GM19240 (cell line): ENCODE measurements around the gene GNG8.

Source experiments
- DNase-seq: peaks from one replicate; pipeline ENCODE4 v3.0.0; 2011; ENCODE audit warnings: low spot score; ENCODE audit not compliant: insufficient read length

Gene GNG8

DNA sequence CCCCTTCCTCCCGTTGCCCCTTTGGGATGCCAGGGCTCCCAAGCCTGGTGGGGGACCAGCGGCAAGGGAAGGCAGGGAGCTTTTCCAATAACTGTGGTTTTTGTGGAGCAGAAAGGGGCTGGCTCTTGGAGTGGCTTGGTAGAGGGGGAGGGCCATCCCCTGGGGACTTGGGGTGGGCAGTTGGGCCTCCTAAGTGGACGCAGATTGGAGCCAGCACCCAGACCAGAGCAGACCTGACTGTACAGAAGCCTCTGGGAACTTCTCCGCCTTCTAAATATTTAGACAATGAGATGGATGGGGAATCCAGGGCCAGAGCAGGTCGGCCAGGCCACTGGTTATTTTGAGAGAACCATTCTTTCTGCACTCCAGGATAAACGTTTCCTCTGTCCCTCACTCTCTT lies 15.3 kb downstream of the GNG8 start:
- DNase-seq, result no peak

DNA sequence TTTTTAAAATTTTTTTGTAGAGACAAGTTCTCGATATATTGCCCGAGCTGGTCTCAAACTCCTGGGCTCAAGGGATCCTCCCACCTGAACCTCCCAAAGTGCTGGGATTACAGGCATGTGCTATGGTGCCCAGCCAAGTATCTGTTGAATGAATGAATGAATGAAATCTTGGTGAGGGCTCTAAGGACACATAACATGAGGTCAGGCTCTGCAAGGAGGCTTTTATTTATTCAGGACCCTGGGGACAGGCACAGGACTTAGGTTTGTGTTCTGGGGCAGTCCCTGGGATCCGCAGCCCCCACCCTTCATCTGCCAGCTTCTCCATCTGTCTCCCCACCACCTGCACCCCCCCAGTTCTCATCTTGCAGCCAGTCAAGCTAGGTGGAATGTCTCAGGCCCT lies 15.7 kb downstream of the GNG8 start:
- no peak for DNase-seq

DNA sequence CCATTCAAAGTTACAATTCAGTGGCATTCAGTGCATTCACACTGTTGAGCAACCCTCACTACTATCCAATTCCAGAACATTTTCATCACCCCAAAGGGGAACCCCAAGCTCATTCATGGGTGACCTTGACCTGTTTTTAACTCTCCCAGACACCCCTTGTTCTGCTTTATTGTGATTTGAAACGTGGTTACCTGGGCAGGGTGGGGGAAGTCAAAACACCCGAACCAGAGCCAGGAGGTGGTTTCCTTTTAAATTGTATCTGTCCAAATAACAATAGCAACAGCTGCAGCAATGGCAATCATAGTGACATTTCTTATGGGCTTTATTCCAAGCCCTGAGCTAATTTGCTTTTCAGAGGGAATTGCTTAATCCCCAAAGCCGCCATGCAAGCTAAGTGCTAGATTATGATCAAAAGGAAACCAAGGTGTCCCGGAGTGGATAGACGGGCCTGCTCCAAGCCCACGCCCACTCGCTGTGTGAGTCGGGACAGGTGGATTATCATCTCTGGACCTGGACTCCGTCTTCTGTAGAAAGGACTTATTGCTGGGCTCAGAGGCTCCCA lies 17.3 kb downstream of the GNG8 start:
- no peak for DNase-seq

GRCh38 chr19:46617601-46618000 lies 18.4 kb downstream of the GNG8 start:
- DNase-seq, result no peak

- DNase-seq, result no peak
Observed at GRCh38 chr19:46616631-46617322, 19.2 kb downstream of the GNG8 start.

DNA sequence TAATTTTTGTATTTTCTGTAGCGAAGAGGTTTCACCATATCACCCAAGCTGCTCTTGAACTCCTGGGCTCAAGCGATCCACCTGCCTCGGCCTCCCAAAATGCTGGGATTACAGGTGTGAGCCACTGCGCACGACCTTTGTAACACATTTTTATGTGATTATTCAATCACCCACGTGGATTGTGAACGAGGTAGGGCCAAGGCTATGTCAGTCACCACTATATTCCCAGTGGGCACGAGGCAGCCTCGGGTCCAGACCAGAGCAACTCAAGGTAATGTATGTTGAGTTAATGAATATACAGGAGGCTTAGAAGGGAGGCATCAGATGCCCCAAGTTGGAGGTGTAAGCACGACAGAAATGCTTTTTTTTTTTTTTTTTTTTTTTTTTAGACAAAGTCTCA lies 20.0 kb downstream of the GNG8 start:
- DNase-seq, result no peak

DNA sequence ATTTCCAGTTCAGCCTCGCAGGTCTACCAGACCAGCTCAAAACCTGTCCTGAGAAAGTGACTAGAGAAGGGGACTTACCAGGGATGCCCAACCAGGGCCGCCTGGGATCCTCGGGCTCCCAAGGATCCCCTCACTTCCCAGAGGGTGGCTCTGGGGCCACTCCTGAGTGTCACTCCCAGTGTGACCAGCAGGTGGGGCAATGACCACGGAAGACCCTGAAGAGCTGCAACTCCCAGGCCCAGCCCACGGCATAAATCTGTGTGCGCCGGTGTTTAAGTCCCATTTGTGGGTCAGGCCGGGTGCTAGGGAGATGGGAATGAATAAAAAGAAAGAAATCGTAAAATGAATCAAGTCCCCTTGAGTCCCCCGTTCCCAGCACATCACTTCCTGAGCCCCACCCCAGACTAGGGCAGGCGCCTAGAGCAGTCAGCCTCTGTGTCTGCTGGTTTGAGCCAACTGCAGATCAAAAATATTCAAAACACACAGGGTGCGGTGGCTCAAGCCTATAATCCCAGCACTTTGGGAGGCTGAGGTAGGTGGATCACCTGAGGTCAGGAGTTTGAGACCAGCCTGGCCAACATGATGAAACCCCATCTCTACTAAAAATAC lies 21.8 kb downstream of the GNG8 start:
- peak; percentile 64 for DNase-seq

DNA sequence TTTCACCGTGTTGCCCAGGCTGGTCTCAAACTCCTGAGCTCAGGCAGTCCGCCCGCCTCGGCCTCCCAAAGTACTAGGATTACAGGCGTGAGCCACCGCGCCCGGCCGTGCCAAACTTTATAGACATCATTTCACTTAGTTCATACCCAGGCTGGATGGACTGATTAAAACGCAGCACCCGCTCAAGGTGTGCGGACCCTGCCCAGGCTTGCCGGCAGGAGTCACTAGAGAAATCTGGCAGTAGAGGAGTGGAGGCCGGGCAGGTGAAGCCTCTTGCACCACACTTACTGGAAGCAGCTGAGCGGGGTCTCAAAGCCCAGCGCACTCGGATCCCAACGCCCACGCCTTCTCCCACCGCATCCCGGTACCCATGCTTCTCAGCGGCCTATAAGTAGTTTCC lies 22.5 kb downstream of the GNG8 start:
- no peak for DNase-seq

DNA sequence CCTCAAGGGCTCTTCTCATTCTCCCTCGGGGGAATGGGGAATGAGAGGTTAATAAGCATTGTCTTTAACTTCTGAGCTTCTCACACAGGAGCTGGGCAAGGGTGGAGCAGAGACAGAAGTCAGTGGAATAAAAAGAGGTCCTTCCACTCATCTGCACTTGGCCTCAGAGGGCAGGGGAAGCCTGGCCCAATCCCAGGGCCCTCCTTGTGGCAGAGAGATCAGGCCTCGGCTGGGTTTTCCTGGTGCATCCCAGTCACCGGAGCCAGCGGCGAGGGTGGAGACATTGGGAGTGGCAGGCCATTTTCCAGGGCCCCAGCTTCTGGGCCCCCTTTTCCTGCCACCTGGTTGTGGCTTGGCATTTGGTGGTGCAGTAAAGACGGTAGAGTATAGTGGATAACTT lies 24.2 kb downstream of the GNG8 start:
- DNase-seq, result no peak

DNA sequence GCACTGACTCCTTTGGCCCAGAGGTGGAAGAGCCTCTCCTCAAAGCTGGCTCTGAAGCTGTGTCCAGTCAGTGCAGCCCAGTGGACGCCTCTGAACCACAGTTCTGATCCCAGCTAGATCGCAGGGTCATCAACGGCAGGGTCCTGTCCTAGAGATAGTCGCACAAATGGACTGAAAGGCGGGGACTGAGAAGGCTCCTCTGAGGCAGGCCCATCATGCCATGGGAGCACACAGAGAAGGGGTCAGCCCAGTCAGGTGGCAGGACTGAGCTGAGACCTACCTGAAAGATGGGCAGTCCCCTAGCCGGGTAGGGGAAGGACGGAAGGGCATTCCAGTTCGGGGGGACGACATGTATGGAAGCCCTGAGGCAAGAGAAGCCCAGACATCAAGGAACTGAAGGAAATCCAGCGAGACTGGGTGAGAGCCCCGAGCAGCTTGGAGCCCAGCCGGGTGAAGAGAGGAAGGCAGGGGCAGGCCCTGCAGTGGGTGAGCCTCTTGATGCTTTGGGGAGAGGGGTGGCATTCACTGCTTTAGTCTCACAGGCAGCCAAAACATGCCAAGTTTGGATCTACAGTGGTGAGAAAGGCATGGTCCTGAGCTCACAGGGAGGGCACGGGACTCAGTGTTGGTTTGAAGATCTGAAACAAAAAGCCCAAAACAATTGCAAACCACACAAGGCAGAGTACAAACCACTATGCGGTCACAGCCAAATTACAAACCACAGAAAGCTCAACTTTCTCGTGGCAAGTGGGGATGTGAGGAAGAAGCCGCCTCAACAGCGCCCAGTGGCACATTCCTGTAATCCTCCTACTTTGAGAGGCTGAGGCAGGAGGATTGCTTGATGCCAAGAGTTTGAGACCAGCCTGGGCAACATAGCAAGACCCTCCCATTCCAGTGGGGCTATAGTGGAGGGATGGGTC lies 24.9 kb downstream of the GNG8 start:
- DNase-seq, result no peak

- no peak for DNase-seq
Observed at GRCh38 chr19:46610413-46610775, 25.6 kb downstream of the GNG8 start.

GRCh38 chr19:46609511-46610412 lies 26.2 kb downstream of the GNG8 start:
- DNase-seq, result no peak

DNA sequence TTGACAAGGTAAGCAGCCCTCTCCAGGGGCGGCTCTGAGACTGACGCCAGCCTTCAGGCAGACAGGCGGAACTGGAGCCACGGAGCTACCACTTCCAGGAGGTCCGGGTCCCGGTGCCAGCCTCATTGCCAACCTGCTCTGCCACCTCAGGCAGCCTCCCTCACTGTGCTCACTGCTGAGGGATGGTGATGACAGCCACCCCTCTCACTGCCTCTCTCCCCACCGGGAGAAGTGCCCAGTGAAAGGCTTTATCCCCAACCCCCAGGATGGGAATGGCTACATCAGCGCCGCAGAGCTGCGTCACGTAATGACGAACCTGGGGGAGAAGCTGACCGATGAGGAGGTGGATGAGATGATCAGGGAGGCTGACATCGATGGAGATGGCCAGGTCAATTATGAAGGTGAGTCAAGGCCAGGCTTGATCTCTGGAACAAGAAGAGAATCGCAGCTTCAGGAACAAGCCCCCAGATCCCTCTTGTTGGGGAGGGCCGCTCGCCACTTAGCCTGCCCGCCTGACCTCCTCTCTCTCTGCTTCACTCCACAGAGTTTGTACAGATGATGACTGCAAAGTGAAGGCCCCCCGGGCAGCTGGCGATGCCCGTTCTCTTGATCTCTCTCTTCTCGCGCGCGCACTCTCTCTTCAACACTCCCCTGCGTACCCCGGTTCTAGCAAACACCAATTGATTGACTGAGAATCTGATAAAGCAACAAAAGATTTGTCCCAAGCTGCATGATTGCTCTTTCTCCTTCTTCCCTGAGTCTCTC lies 27.2 kb downstream of the GNG8 start:
- no peak for DNase-seq

- DNase-seq, result no peak
Observed at GRCh38 chr19:46608178-46608577, 27.8 kb downstream of the GNG8 start.

DNA sequence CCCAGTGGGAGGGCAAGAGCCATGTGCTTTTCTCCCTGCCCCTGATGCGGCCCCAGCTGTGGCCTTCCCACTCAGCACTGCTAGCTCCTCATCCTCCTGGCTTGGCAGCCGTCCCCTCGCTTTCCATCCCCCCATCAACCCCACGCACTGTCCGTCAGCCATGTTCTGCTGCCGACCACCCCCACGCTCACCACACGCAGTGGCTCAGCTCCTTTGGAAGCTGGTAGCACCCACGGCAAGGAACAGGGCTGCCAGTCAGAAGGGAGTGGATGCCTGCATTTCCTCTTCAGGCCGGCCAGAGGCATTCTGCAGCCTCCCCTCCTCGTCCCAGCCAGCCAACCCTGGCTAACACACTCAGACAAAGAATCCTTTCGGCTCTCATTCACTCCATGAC lies 28.6 kb downstream of the GNG8 start:
- no peak for DNase-seq

GRCh38 chr19:46606681-46607447 lies 29.1 kb downstream of the GNG8 start:
- no peak for DNase-seq

DNA sequence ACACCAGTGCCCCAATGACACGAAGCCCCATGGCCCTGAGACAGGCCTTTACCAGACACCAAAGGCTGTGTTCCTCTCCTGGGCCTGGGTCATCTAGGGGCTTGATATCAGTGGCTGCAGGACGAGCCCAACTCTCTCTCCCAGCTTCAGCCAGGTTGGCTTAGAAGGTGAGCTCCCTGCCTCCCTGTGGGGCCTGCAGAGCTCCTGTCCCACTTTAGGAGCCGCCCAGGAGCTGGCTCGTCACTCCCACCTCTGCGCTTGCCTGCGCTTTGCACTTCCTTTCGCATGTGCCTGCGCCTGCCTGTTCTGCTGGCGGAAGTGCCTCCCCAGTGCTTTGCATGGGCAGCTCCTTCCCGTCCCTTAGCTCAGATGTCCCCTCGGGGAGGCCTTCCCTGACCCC lies 30.0 kb downstream of the GNG8 start:
- no peak for DNase-seq

- DNase-seq, result no peak
Observed at GRCh38 chr19:46605356-46605821, 30.6 kb downstream of the GNG8 start.

DNA sequence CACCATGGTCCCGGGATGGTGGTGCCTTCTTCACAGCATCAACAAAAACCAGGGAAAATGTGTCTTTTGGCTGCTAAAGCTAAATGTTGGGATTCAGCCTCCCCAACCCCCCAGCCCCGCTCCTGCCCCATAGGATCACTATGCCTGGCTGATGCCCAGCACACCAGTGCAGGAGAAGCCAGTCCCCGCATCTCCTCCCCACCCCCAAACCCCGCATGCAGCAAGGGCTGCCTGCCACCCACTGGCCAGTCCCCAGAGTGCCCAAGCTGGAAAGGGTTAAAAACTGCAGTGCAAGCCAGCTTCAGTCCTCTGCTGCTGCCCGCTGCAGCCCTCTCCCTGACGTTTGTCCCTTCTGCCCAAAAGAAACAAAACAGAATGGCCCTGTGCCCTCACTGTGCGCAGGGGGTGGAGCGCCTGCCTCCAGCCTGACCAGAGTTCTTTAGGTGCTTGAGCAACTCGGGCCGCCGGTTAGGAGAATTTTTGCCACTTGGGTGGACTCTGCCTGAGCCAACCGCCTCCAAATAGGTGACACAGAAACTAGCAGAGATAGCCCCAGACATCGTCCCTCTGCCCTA lies 31.1 kb downstream of the GNG8 start:
- DNase-seq, result no peak
